Hepatocyte (in vitro differentiated cells): Measurements from ENCODE around the gene APBB1IP.

ENCODE experiments used
- EZH2 ChIP-seq: fragments of 200-600 bp; sonication (generic); IDR thresholded peaks from 2 replicates; pipeline ENCODE4 v1.6.1; 2016; ENCODE audit warnings: antibody characterized with exemption, mild to moderate bottlenecking, borderline replicate concordance
- EZH2phosphoT487 ChIP-seq: fragments of 200-600 bp; sonication (generic); IDR thresholded peaks from one replicate; pipeline ENCODE4 v1.6.1; 2018; ENCODE audit warnings: antibody characterized with exemption, mild to moderate bottlenecking, low read depth, moderate library complexity; ENCODE audit not compliant: unreplicated experiment, severe bottlenecking
- TF ChIP-seq, protein P1 (sequence below): fragments of 200-600 bp; sonication (generic); IDR thresholded peaks from 2 replicates; pipeline ENCODE4 v1.5.1; 2016; ENCODE audit warnings: antibody characterized with exemption, mild to moderate bottlenecking; ENCODE audit not compliant: poor library complexity

DNA sequence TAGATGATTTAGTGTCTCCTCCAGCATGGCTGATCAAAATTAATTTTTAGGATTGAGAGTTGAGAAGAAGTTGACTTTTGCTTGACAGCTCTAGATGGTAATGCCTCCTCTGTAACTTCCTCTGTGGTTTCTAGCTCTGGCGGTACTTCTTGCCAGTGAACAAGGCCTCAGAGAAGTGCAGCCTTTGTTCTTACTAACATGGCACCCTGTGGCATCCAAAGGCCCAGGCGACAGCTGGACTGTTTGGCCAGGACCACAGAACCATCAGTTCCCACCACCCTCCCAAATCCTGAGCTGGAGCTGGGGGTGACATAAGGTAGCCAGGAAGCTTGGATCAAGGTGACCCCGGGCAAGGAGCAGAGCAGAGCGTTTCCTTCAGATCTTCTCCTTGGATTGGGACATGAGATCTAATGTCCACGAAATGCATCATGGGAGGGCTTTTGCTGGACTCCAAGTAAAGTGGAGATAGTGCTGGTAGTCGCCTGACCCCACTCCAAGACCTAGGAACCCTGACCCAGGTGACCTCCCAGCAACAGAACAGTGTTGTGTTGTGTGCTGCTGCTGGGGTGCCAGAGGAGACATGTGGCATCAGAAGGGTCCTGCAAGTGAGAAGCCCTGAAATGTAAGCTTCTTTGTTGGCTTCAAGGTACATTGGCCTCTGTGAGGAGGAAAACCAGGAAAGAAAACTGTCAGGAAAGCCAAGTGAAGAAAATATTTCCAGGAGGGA, 41.8 kb downstream of the APBB1IP start:
- TF ChIP-seq, protein P1, sequence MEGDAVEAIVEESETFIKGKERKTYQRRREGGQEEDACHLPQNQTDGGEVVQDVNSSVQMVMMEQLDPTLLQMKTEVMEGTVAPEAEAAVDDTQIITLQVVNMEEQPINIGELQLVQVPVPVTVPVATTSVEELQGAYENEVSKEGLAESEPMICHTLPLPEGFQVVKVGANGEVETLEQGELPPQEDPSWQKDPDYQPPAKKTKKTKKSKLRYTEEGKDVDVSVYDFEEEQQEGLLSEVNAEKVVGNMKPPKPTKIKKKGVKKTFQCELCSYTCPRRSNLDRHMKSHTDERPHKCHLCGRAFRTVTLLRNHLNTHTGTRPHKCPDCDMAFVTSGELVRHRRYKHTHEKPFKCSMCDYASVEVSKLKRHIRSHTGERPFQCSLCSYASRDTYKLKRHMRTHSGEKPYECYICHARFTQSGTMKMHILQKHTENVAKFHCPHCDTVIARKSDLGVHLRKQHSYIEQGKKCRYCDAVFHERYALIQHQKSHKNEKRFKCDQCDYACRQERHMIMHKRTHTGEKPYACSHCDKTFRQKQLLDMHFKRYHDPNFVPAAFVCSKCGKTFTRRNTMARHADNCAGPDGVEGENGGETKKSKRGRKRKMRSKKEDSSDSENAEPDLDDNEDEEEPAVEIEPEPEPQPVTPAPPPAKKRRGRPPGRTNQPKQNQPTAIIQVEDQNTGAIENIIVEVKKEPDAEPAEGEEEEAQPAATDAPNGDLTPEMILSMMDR = no peak
- no peak for TF ChIP-seq EZH2
- no peak for TF ChIP-seq EZH2phosphoT487
